B cell (primary cell): ENCODE data around the gene TENM4. TPM values are rescaled to one million over a fixed set of nuclear protein-coding genes. Genes with fewer than 3 reads are reported as not detected.

Source experiments
- ATAC-seq: fragments of 200-7000 bp; cut with Tn5 transposase; one replicate; pipeline ENCODE4 v1.10.0; 2021; ENCODE audit warnings: low read depth, mild to moderate bottlenecking, moderate number of reproducible peaks, moderate library complexity
- CTCF ChIA-PET: fragments of 350-600 bp; sonication (Branson Sonifier 250); formaldehyde crosslinking; loops from one replicate; lab custom pipeline; 2021; ENCODE audit warnings: antibody characterized with exemption, inconsistent platforms; lab: Charles Lee
- POLR2A ChIA-PET: fragments of 350-600 bp; sonication (Branson Sonifier 250); formaldehyde crosslinking; loops from one replicate; lab custom pipeline; 2021; ENCODE audit warnings: antibody characterized with exemption; lab: Charles Lee
- DNase-seq: peaks from one replicate; pipeline ENCODE4 v3.0.0; 2013
- H2AFZ ChIP-seq: 2 replicates; pipeline ENCODE4 v1.6.1; 2012; ENCODE audit warnings: mild to moderate bottlenecking, low read depth, low read length; ENCODE audit not compliant: insufficient read depth, poor library complexity, severe bottlenecking
- H3K27ac ChIP-seq, 2 donors: 1 replicate in 1 of 2; 2 replicates in 1 of 2; pipeline ENCODE4 v1.5.1; 2012 to 2013; ENCODE audit warnings: low read length in 2 of 2, mild to moderate bottlenecking in 2 of 2, moderate library complexity in 1 of 2
- H3K27me3 ChIP-seq, 4 experiments: fragments of 200-600 bp in 1 of 4; sonication (generic) in 1 of 4; replicated peaks in 1 of 4; 1 replicate in 2 of 4; 2 replicates in 2 of 4; pipeline versions ENCODE4 v1.6.1 to v1.7.0; 2013 to 2016; ENCODE audit warnings: low read length in 3 of 4, mild to moderate bottlenecking in 2 of 4, mixed read lengths in 1 of 4, moderate library complexity in 1 of 4; ENCODE audit not compliant: insufficient read depth in 4 of 4, control insufficient read depth in 3 of 4; ENCODE audit errors: control extremely low read depth in 1 of 4
- H3K36me3 ChIP-seq, 2 experiments: replicated peaks in 1 of 2; 1 replicate in 1 of 2; 2 replicates in 1 of 2; pipeline versions ENCODE4 v1.6.1 to v1.7.1; 2013; ENCODE audit warnings: low read length in 1 of 2; ENCODE audit not compliant: insufficient read depth in 2 of 2, control insufficient read depth in 1 of 2; ENCODE audit errors: control extremely low read depth in 1 of 2, extremely low read depth in 1 of 2
- H3K4me1 ChIP-seq, 2 donors: fragments of 200-600 bp in 1 of 2; sonication (generic) in 1 of 2; 1 replicate in 1 of 2; 2 replicates in 1 of 2; pipeline versions ENCODE4 v1.5.1 to v1.6.1; 2013 to 2017; ENCODE audit warnings: low read length in 2 of 2; ENCODE audit not compliant: control insufficient read depth in 2 of 2, insufficient read depth in 2 of 2
- H3K4me2 ChIP-seq: replicated peaks from 2 replicates; pipeline ENCODE3; 2012; ENCODE audit warnings: mild to moderate bottlenecking, low read depth, low read length; ENCODE audit not compliant: poor library complexity, severe bottlenecking
- H3K4me3 ChIP-seq, 5 experiments: fragments of 200-600 bp in 1 of 5; sonication (generic) in 1 of 5; 1 replicate in 3 of 5; 2 replicates in 2 of 5; pipeline versions ENCODE4 v1.5.1 to v1.7.0; 2011 to 2016; ENCODE audit warnings: low read length in 4 of 5, mild to moderate bottlenecking in 4 of 5, low read depth in 2 of 5, control low read depth in 1 of 5, moderate library complexity in 1 of 5; ENCODE audit not compliant: insufficient read depth in 1 of 5; ENCODE audit errors: control extremely low read depth in 1 of 5, extremely low read depth in 1 of 5
- H3K79me2 ChIP-seq: fragments of 200-600 bp; sonication (generic); one replicate; pipeline ENCODE4 v1.6.0; 2016; ENCODE audit warnings: low read length; ENCODE audit not compliant: control insufficient read depth, insufficient read depth
- H3K9ac ChIP-seq: fragments of 200-600 bp; sonication (generic); 2 replicates; pipeline ENCODE4 v1.6.1; 2017; ENCODE audit warnings: mild to moderate bottlenecking, low read length, moderate library complexity
- H3K9me3 ChIP-seq, 3 donors: one replicate each; pipeline versions ENCODE4 v1.6.1 to v1.7.1; 2013; ENCODE audit warnings: low read length in 2 of 3; ENCODE audit not compliant: control insufficient read depth in 2 of 3, insufficient read depth in 1 of 3; ENCODE audit errors: control extremely low read depth in 1 of 3
- H4K20me1 ChIP-seq: 2 replicates; pipeline ENCODE4 v1.6.0; 2012; ENCODE audit warnings: mild to moderate bottlenecking, low read length; ENCODE audit not compliant: insufficient read depth, control insufficient read depth, poor library complexity, severe bottlenecking
- H3K27ac Mint-ChIP-seq: one replicate; pipeline ENCODE4 v1.8.0; 2021; ENCODE audit warnings: mixed read lengths
- H3K27me3 Mint-ChIP-seq: one replicate; pipeline ENCODE4 v1.8.0; 2021; ENCODE audit warnings: mixed read lengths
- H3K4me1 Mint-ChIP-seq: one replicate; pipeline ENCODE4 v1.8.0; 2021; ENCODE audit warnings: mixed read lengths
- H3K4me3 Mint-ChIP-seq: one replicate; pipeline ENCODE4 v1.8.0; 2021; ENCODE audit warnings: mixed read lengths
- H3K9me3 Mint-ChIP-seq: one replicate; pipeline ENCODE4 v1.8.0; 2022; ENCODE audit warnings: mixed read lengths; ENCODE audit not compliant: insufficient read depth
- EZH2 ChIP-seq: IDR thresholded peaks from 2 replicates; pipeline ENCODE4 v1.6.1; 2012; ENCODE audit warnings: borderline replicate concordance, low read depth, mild to moderate bottlenecking, moderate library complexity, low read length; ENCODE audit not compliant: insufficient read depth, poor library complexity, severe bottlenecking
- WGBS: methylation state at CpG from one replicate; pipeline ENCODE4 v1.1.5; 2013; ENCODE audit warnings: missing lambda C conversion rate; ENCODE audit not compliant: insufficient coverage; 5-methylcytosine and 5-hydroxymethylcytosine counted together
- intact Hi-C: fragments of 100-400 bp; cut with micrococcal nuclease; formaldehyde crosslinking; loops from one replicate; pipeline ENCODE4 v1.10.0; 2022
- polyA plus RNA-seq: library from polyadenylated mRNA; depleted of rRNA; stranded (reverse); fragments of >200 nt; gene quantifications from 2 replicates; pipeline ENCODE4 v1.2.3, GENCODE V29; 2012
- total RNA-seq, 2 donors: library from RNA; stranded (reverse); fragments of 120-200 nt in 1 of 2; gene quantifications; 1 replicate in 1 of 2; 2 replicates in 1 of 2; pipeline versions ENCODE4 v1.2.3 to v1.2.4, GENCODE V29; 2013 to 2022
- TF ChIP-seq, protein P1 (sequence below): fragments of 200-600 bp; IDR thresholded peaks from one replicate; pipeline ENCODE4 v1.8.0; 2022; ENCODE audit warnings: antibody characterized with exemption, mild to moderate bottlenecking

TENM4 gene
- total and polyA plus RNA-seq, 2 donors (not counting 1 experiment from before 2014, with no cell fraction given): 0.09 to 5.7 TPM

DNA sequence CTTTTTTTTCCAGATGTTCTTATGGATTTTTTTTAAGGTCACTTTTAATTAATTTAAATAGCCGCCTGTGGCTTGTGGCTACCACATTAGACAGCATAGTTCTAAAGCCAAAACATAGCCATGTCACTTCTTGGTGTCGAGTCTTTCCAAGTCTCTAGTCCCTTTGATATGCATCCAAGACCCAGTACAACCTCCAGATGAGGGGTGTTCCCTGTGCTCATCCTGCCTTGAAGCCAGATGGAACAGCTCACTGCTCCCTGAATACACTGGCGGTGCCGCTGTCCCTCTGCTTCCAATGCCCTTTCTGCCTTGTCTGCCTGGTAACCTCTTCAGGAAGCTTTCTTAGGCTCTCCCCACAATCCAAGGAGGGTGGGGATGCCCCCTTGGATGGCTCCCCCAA lies 338.0 kb downstream of the TENM4 start:
- TF ChIP-seq EZH2: no peak
- TF ChIP-seq, protein P1, sequence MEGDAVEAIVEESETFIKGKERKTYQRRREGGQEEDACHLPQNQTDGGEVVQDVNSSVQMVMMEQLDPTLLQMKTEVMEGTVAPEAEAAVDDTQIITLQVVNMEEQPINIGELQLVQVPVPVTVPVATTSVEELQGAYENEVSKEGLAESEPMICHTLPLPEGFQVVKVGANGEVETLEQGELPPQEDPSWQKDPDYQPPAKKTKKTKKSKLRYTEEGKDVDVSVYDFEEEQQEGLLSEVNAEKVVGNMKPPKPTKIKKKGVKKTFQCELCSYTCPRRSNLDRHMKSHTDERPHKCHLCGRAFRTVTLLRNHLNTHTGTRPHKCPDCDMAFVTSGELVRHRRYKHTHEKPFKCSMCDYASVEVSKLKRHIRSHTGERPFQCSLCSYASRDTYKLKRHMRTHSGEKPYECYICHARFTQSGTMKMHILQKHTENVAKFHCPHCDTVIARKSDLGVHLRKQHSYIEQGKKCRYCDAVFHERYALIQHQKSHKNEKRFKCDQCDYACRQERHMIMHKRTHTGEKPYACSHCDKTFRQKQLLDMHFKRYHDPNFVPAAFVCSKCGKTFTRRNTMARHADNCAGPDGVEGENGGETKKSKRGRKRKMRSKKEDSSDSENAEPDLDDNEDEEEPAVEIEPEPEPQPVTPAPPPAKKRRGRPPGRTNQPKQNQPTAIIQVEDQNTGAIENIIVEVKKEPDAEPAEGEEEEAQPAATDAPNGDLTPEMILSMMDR: no peak
- ATAC-seq: no peak
- Histone ChIP-seq H3K27me3 (peaks cover 0 to 6% (median 2%) of the 10 kb centered on the region in 4 experiments), H3K79me2 (no peaks in the 10 kb centered on the region), H3K4me3 (no peak overlapping the region), H3K4me1 (no peaks in the 10 kb centered on the region), H3K9me3 (no peaks in the 10 kb centered on the region), H4K20me1 (no peaks in the 10 kb centered on the region), H3K4me2 (no peak overlapping the region), H3K36me3 (no peaks in the 10 kb centered on the region), H3K9ac (no peak overlapping the region), H2AFZ (no peak overlapping the region), H3K27ac (no peak overlapping the region)
- H3K4me1 Mint-ChIP-seq: no peaks in the 10 kb centered on the region
- H3K27me3 Mint-ChIP-seq: peaks cover 10% of the 10 kb centered on the region
- no peak overlapping the region for H3K4me3 Mint-ChIP-seq
- ChIA-PET CTCF (no interaction called here), POLR2A (no interaction called here)
- DNase-seq: no peak
- intact Hi-C loops: no loop called here
- H3K9me3 Mint-ChIP-seq: no peaks in the 10 kb centered on the region
- 90% methylated on average over 4 of the region's 4 CpGs for WGBS
- H3K27ac Mint-ChIP-seq: no peak overlapping the region

DNA sequence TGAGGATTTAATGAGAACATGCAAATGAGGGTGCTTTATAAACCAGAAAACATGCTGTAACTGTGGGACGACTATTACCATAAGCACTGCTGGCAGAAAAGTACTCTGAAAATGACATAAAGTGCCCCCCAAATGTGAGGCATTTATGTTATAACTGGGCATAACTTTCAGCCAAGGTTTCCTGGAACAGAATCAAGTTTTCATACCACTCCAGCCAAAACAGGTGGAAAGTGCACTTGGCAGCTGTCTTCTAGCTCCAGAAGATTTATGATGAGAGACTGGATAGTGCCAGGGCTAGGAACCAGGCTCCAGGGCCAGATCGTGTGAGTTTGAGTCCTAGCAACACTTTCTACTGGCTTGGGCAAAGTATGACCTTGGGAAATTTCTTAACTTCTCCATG lies 339.2 kb downstream of the TENM4 start:
- no peaks in the 10 kb centered on the region for H3K79me2 ChIP-seq
- ChIA-PET POLR2A (no interaction called here), CTCF (no interaction called here)
- no peaks in the 10 kb centered on the region for H3K36me3 ChIP-seq
- no peaks in the 10 kb centered on the region for H4K20me1 ChIP-seq
- Mint-ChIP-seq H3K4me1 (no peaks in the 10 kb centered on the region), H3K4me3 (no peak overlapping the region), H3K9me3 (no peaks in the 10 kb centered on the region), H3K27me3 (peaks cover 10% of the 10 kb centered on the region), H3K27ac (no peak overlapping the region)
- H3K9me3 ChIP-seq: no peaks in the 10 kb centered on the region
- no peak overlapping the region for H2AFZ ChIP-seq
- intact Hi-C loops: no loop called here
- H3K27me3 ChIP-seq: peaks cover 0 to 6% (median 2%) of the 10 kb centered on the region in 4 experiments
- WGBS: 92% methylated on average over 2 of the region's 2 CpGs
- DNase-seq (no peak), ATAC-seq (no peak)
- no peaks in the 10 kb centered on the region for H3K4me1 ChIP-seq
- no peak overlapping the region for H3K9ac ChIP-seq
- H3K4me3 ChIP-seq: no peak overlapping the region
- H3K4me2 ChIP-seq: no peak overlapping the region
- no peak overlapping the region for H3K27ac ChIP-seq
- no peak for TF ChIP-seq EZH2
- TF ChIP-seq, protein P1: no peak
